Fibroblast of mammary gland (primary cell): ENCODE results near the gene TLR10.

Experiments used
- DNase-seq: peaks from one replicate; pipeline ENCODE4 v3.0.0-alpha.2; 2010; ENCODE audit warnings: low read depth
- H3K4me3 ChIP-seq: 2 replicates; pipeline ENCODE4 v1.5.1; 2011; ENCODE audit warnings: low read depth, mild to moderate bottlenecking, low read length, moderate library complexity; ENCODE audit not compliant: control insufficient read depth
- CTCF ChIP-seq: conservative IDR thresholded peaks from 2 replicates; pipeline ENCODE4 v1.5.1; 2011; ENCODE audit warnings: low read depth, low read length, inconsistent platforms; ENCODE audit not compliant: control insufficient read depth, insufficient read depth

The TLR10 gene

DNA sequence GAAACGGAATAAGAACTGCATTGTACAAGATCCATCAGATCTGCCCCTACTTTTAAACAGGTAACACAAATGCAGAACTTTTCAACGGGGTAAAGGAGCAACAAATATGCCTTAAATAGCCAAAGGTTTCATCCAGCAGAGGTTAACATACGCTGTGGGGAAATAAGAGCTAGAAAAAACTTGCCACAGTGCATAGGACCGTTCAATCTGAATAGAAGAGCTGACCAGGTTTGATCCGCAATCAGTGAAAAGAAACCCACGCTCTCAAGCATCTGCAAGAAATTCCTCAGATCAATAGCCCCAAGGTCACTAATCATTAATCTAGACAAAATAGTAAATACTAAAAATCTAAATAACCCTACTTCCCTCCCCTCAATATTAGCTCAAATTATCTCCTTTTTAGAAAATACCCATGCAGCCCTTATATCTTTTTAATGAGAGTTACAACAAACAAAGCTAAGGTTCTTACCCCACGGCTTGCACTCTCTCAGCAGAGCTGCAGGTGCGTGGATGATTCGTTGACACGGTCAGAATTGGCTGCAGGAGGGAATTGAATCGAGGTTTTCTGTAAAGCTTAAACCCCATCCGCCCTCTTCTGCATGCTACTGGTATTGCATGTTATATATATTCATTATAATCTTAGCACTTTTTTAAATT lies at the start of gene TLR10:
TSS of gene TLR10 (minus strand) at position 539 of the 657 bp plus-strand sequence. CDS start 7,400 bp downstream, outside the sequence.
- no peak within 1 kb of the TSS for H3K4me3 ChIP-seq
- DNase-seq, result peak; percentile 58
- TF ChIP-seq CTCF, result peak; percentile 63

- H3K4me3 ChIP-seq, result no peak overlapping the region
- TF ChIP-seq CTCF, result no peak
- DNase-seq, result no peak
Measured at GRCh38 chr4:38832206-38832605, 49.4 kb upstream of the TLR10 start.

- H3K4me3 ChIP-seq, result no peak overlapping the region
- TF ChIP-seq CTCF, result no peak
- no peak for DNase-seq
Measured at GRCh38 chr4:38831653-38832052, 48.9 kb upstream of the TLR10 start.

DNA sequence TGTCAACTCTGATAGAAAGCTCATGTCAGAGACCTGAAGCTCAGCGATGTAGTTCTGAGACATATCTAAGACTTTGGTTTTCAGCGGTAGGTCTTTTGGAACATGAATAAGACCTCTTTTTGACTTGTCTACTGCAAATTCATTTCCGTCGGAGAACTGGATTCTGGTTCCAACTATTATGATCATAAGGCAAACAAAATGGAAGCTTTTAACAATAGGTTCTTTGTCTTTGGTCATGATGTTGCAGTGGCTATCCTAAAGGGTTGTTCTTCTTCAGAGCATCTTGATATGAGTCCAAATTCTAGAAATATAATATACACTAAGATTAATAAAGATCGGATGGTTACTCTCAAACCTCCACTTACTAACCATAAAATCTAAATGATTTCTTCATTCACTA lies 46.4 kb upstream of the TLR10 start:
- DNase-seq, result no peak
- H3K4me3 ChIP-seq, result no peak overlapping the region
- TF ChIP-seq CTCF, result no peak

- no peak for DNase-seq
- H3K4me3 ChIP-seq, result no peak overlapping the region
- TF ChIP-seq CTCF, result no peak
Measured at GRCh38 chr4:38823766-38824165, 41.0 kb upstream of the TLR10 start.

DNA sequence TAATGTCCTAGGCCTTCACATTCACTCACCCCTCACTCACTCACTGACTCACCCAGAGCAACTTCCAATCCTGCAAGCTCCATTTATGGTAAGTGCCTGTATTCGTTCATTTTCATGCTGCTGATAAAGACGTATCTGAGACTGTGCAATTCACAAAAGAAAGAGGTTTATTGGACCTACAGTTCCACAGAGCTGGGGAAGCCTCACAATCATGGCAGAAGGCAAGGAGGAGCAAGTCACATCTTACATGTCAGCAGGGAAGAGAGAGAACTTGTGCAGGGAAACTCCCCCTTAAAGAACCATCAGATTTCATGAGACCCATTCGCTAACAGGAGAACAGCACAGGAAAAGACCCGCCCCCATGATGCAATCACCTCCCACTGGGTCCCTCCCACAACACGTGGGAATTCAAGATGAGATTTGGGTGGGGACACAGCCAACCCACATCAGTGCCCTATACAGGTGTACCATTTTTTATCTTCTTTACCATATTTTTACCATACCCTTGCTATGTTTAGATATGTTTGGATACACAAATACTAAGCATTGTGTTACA lies 40.0 kb upstream of the TLR10 start:
- DNase-seq, result no peak
- no peak overlapping the region for H3K4me3 ChIP-seq
- no peak for TF ChIP-seq CTCF
